HG03342 (cell line): ENCODE measurements around the gene RFWD3.

Source experiments
- ATAC-seq: cut with Tn5 transposase; IDR thresholded peaks from one replicate; pipeline ENCODE4 v1.9.1; 2021; ENCODE audit warnings: mild to moderate bottlenecking, moderate library complexity; ENCODE audit not compliant: unreplicated experiment

The RFWD3 gene

DNA sequence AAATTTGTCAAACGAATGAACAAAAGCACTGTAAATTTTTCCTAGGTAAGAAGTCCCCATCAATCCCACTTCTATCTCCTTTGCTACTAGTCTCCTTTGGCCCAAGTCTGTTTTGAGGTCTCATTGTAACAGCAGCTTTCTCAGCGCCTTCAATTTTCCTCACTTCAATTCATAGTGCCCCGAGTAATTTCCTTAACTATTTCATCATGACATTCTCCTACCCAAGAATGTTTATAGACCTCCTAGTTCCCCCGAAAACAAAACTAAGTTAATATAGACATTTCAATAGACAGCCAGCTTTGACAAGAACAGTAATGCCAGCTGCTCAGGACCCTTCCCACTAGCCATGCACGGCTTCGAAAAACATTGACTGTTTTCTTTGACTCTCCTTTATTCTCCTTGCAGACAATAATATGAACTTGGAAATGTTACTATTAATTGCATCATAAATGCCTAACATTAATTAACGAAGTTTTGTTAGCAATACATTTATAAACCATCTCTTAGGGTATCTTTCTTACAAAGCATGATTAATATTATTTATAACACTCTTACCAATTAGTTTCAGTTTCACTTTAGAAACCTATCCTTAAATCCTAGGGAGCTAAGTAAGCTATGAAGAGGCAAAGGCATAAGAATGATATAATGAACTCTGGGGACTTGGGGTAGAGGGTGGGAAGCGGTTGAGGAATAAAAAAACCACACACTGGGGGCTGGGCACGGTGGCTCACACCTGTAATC is 82.6 kb downstream of the RFWD3 start:
- ATAC-seq: no peak

DNA sequence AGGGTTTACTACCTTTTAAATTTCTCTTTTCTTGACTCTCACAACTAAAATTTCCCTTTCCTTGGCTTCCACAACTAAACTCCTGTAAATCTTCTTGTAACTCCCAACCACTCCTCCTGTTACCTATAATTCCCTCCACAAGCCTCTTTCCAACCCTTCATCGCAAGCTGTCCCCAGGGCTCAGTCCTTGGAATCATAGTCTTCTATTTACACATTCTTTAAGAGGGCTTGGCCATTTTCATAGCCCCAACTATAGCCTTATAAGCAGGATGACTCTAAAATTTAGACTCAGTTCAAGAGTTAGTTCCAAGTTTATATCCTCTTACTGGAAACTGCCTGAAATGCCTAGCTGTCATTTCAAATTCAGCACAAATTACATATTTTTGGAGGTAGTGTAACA is 83.7 kb downstream of the RFWD3 start:
- no peak for ATAC-seq

DNA sequence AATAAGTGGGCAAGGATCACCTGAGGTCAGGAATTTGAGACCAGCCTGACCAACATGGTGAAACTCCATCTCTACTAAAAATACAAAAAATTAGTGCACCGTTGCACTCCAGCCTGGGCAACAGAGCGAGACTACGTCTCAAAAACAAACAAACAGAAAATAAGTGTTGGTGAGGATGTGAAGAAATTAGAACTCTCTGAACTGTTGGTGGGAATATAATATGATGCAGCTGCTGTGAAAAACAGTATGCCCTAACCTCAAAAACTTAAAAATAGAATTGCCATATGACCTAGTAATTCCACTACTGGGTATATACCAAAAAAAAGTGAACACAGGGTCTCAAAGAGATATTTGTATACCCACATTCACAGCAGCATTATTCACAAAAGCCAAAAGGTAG is 85.8 kb downstream of the RFWD3 start:
- no peak for ATAC-seq

DNA sequence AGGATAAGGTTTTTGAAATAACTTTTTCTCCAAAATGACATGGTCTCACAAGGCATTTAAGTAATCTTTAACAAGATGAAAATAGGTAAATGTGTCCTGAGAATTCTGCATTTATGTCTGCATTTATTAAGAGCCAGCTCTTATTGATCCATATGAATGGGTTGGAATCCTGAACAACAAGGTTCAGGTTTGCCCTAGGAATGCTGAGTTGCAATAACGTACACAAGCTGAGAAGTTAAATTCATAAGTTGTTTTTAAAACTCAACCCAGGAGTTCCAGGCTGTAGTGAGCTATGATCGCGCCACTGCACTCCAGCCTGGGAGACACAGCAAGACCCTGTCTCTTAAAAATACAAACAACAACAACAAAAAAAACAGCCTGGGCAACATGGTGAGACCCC is 87.8 kb downstream of the RFWD3 start:
- no peak for ATAC-seq

DNA sequence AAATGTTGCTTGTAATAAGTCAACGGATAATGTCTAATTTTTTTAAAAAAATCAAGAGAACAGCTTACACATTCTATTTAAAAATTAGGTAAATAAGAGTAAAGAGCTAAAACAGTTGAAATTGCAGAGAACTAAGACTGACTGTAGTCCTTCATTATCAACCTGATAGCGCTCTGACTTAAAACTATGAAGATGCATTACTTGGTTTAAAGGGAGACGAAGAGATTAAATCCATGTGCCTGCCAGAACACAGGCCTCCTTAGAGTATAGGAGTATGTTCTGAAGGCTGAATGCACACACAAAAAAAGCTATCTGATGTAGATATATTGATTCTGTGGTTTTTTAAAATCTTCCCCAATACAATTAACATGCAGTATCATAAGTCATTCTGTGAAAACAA is 88.2 kb downstream of the RFWD3 start:
- ATAC-seq: no peak

DNA sequence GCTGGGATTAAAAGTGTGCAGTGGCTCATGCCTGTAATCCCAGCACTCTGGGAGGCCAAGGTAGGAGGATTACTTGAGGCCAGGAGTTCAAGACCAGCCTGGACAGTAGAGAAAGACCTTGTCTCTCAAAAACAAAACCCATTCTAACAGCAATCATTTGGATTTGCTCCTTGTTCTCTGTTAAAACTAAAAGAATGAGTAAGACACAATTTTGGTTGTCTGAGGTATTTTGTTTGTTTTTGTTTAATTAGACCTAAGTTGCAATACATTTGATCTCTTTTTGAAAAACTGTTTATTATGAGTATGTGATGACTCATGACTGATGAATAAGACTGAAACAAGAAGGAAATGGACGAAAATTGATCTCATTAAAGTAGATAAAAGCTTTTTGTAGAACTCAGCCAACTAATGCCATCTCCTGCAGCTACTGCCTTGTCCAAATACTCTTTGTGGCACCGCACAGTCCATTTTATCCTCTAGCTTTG is 88.8 kb downstream of the RFWD3 start:
- ATAC-seq: no peak

DNA sequence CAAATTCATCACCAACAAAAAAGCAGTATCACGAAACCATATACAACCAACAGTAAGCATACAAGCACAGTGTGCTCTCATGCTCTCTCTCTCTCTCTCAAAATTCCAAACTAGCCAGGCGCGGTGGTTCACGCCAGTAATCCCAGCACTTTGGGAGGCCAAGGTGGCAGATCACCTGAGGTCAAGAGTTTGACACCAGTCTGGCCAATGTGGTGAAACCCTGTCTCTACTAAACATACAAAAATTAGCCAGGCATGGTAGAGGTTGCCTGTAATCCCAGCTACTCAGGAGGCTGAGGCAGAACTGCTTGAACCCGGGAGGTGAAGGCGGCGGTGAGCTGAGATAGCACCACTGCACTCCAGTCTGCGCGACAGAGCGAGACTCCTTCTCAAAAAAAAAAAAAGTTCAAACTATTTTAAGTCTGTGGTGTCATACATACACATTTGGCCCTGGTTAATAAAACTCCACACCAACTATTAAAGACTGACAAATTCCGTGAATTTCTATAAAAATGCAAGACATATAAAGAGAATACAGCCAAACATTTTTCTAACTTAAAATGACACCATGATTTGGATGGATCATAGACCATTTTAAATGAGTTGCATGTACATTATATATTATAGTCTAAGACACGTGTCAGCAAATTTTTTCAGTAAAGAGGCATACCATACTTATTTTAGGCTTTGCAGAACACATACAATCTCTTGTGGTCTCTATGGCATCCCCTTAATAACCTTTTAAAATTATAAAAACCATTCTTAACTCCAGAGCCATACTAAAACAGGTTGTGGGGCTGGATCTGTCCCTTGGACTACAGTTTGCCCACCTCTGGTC is 90.7 kb downstream of the RFWD3 start:
- no peak for ATAC-seq

DNA sequence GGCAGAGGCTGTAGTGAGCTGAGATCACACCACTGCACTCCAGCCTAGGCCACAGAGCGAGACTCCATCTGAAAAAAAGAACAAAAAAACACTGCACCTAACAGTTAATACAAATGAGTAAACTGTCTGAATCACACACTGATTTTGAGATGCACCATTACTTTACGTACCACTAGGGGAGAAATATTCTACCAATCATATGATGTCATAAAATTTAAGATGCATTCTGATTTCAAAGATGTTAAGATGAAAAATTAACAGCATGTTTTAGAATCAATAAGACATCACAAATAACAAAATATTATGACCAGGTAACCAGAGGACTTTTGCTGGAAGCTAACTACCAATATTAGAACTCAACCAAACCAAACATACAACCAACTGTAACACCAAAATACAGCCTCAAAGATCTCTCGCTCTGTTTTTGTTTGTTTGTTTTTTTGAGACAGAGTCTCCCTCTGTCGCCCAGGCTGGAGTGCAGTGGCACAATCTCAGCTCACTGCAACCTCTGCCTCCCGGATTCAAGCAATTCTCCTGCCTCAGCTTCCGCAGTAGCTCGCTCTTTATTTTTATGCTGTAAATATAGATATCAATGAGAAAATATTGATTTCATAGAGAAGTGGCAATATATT is 91.4 kb downstream of the RFWD3 start:
- ATAC-seq: no peak

DNA sequence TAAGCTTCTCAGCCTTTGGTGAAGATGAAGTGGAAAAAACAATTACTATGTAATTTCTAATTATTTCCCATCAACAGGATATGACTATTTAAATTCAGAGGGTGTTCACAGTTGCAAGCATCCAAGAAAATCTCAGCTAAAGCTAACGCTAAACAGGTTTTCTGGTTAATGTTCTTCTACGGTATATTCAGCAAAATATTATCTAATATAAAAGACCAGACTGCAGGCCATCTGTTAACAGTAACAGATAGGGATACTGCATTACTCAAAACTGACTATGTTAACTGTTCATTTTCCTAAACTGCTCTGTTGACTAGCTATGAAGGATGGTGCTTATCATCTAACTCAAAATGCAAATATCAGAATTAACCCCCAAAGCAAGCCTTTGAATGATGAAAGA is 92.5 kb downstream of the RFWD3 start:
- no peak for ATAC-seq

DNA sequence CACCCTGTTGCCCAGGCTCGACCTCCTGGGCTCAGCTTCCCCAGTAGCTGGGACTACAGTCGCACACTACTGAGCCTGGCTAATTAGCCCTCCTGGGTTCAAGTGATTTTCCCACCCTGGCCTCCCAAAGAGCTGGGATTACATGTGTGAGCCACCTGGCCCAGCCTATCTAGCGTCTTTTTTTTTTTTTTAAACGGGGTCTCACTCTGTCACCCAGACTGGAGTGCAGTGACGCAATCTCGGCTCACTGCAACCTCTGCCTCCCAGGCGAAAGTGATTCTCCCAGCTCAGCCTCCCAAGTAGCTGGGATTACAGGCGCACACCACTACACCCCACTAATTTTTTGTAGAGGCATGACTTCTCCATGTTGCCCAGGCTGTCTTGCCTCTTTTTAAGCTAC is 93.1 kb downstream of the RFWD3 start:
- ATAC-seq: no peak
